HEK293 (cell line): ENCODE measurements around the gene TTC23.

ENCODE experiments used
- CTCF ChIA-PET: fragments of 350-600 bp; formaldehyde crosslinking; extraction: SDS; loops from one replicate; lab custom pipeline; 2021; ENCODE audit warnings: antibody characterized with exemption; lab: Yijun Ruan, JAX
- POLR2A ChIA-PET: fragments of 300-600 bp; formaldehyde crosslinking; extraction: SDS; loops from one replicate; lab custom pipeline; 2020; ENCODE audit warnings: antibody characterized with exemption, inconsistent platforms; lab: Yijun Ruan, JAX
- H3K27ac ChIP-seq: fragments of 200-500 bp; sonication (Bioruptor generic); 2 replicates; pipeline ENCODE4 v1.5.1; 2014; ENCODE audit warnings: low read depth, low read length, control low read depth, inconsistent platforms; ENCODE audit errors: extremely low read depth
- H3K36me3 ChIP-seq, 2 experiments: fragments of 200-500 bp in 1 of 2; sonication (Bioruptor generic) in 1 of 2; 1 replicate in 1 of 2; 2 replicates in 1 of 2; pipeline ENCODE4 v1.5.1; 2014 to 2017; ENCODE audit warnings: inconsistent platforms in 2 of 2, low read length in 2 of 2; ENCODE audit not compliant: control insufficient read depth in 2 of 2, insufficient read depth in 1 of 2
- H3K4me1 ChIP-seq: fragments of 200-500 bp; sonication (Bioruptor generic); 2 replicates; pipeline ENCODE4 v1.5.1; 2014; ENCODE audit warnings: mild to moderate bottlenecking, low read length, inconsistent platforms; ENCODE audit not compliant: control insufficient read depth, insufficient read depth
- H3K4me3 ChIP-seq: 2 replicates; pipeline ENCODE4 v1.5.1; 2011; ENCODE audit warnings: low read depth, mild to moderate bottlenecking, control low read depth, low read length, moderate library complexity
- H3K9me3 ChIP-seq: fragments of 200-500 bp; sonication (Bioruptor generic); 2 replicates; pipeline ENCODE4 v1.5.1; 2014; ENCODE audit warnings: low read depth, low read length, inconsistent platforms; ENCODE audit not compliant: control insufficient read depth, insufficient read depth
- GLI2 ChIP-seq: fragments of 450-650 bp; formaldehyde crosslinking; IDR thresholded peaks from 2 replicates; pipeline ENCODE4; 2017; ENCODE audit warnings: missing biosample characterization, missing genetic modification characterization, low read depth, borderline replicate concordance
- HOXD13 ChIP-seq: sonication (generic); formaldehyde crosslinking; IDR thresholded peaks from 2 replicates; pipeline ENCODE4 v1.8.0; 2022; ENCODE audit warnings: missing genetic modification reagents, borderline replicate concordance
- MEIS1 ChIP-seq: sonication (generic); formaldehyde crosslinking; IDR thresholded peaks from 2 replicates; pipeline ENCODE4 v1.8.1; 2022; ENCODE audit warnings: missing genetic modification reagents, mild to moderate bottlenecking, borderline replicate concordance
- RBAK ChIP-seq: fragments of 450-650 bp; formaldehyde crosslinking; IDR thresholded peaks from 2 replicates; pipeline ENCODE4 v1.5.1; 2016; ENCODE audit warnings: missing biosample characterization, missing genetic modification characterization
- ZBTB20 ChIP-seq: fragments of 450-650 bp; formaldehyde crosslinking; IDR thresholded peaks from 2 replicates; pipeline ENCODE4 v1.5.1; 2016; ENCODE audit warnings: missing biosample characterization, missing genetic modification characterization
- ZBTB48 ChIP-seq: fragments of 450-650 bp; formaldehyde crosslinking; IDR thresholded peaks from 2 replicates; pipeline ENCODE4 v1.5.1; 2016; ENCODE audit warnings: missing biosample characterization, missing genetic modification characterization
- ZNF239 ChIP-seq: fragments of 450-650 bp; formaldehyde crosslinking; IDR thresholded peaks from 2 replicates; pipeline ENCODE4 v1.5.1; 2016; ENCODE audit warnings: missing biosample characterization, missing genetic modification characterization
- ZNF274 ChIP-seq, 2 experiments: fragments of 200-500 bp in 1 of 2; fragments of 450-650 bp in 1 of 2; sonication (Bioruptor generic) in 1 of 2; formaldehyde crosslinking in 1 of 2; IDR thresholded peaks; 2 replicates each; pipeline versions ENCODE4 v1.5.1 to v1.6.1; 2014 to 2016; ENCODE audit warnings: borderline replicate concordance in 1 of 2, inconsistent platforms in 1 of 2, low read length in 1 of 2, missing biosample characterization in 1 of 2, missing genetic modification characterization in 1 of 2
- ZNF423 ChIP-seq: fragments of 450-650 bp; formaldehyde crosslinking; IDR thresholded peaks from 2 replicates; pipeline ENCODE4 v1.5.1; 2016; ENCODE audit warnings: missing biosample characterization, missing genetic modification characterization
- TF ChIP-seq, protein P1 (sequence below): fragments of 450-650 bp; formaldehyde crosslinking; IDR thresholded peaks from 2 replicates; pipeline ENCODE4 v1.5.1; 2017; ENCODE audit warnings: missing biosample characterization, missing genetic modification characterization
- TF ChIP-seq, protein P2 (sequence below): fragments of 450-650 bp; formaldehyde crosslinking; IDR thresholded peaks from 2 replicates; pipeline ENCODE4 v1.5.1; 2016; ENCODE audit warnings: missing biosample characterization, missing genetic modification characterization
- TF ChIP-seq, protein P3 (sequence below): fragments of 450-650 bp; formaldehyde crosslinking; IDR thresholded peaks from 2 replicates; pipeline ENCODE4 v1.5.1; 2016; ENCODE audit warnings: missing biosample characterization, missing genetic modification characterization
- TF ChIP-seq, protein P4 (sequence below): fragments of 450-650 bp; formaldehyde crosslinking; IDR thresholded peaks from 2 replicates; pipeline ENCODE4 v1.5.1; 2016; ENCODE audit warnings: missing biosample characterization, missing genetic modification characterization

TTC23 gene

DNA sequence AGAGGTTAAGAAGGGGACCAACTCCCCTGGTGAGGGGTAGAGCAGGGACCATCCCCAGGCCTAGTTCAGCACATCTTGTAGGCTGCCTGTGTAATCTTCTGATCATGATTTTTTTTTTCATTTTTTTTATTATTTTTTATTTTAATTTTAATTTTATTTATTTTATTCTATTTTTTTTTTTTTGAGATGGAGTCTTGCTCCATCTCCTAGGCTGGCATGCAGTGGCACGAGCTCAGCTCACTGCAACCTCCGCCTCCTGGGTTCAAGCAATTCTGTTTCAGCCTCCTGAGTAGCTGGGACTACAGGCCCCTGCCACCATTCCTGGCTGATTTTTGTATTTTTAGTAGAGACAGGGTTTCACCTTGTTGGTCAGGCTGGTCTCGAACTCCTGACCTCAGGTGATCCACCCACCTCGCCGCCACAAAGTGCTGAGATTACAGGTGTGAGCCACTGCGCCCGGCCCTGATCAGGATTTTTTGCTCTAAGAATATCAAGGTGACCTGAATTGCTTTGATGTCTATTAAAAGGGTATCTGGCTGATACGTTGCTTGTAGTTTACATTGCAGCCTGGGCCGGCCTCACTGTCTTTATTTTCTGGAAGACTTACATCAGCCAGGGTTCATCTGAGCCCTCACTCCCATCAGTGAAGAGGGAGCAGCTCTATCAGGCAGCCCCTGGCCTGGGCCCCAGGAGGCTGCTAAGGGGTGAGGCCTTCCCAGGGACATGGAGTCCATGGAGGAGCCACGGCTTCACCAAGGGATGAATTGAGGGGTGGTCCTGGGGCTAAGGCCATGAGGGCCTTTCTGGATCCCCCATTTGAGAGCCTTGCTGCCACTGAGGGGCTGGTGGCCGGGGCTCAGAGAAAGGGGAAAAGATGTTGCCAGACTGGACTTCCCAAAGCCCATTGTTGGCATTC lies 133.8 kb downstream of the TTC23 start:
- Histone ChIP-seq H3K9me3 (no peaks in the 10 kb centered on the region), H3K4me3 (no peak overlapping the region), H3K4me1 (no peaks in the 10 kb centered on the region), H3K36me3 (peaks cover 9 to 49% of the 10 kb centered on the region in 2 experiments; a peak in 2 of 3 replicates), H3K27ac (no peak overlapping the region)
- ChIA-PET CTCF (interaction anchor here (0.7 to 1.1 kb wide), 2 partner anchors 15 to 172 kb away, joined by 4 read pairs; no protein-coding TSS in a partner anchor), POLR2A (interaction anchor here (0.7 kb wide), 1 partner anchor 93 kb away, joined by 3 read pairs; no protein-coding TSS in a partner anchor)
- TF ChIP-seq ZNF274 (IDR thresholded peaks at IDR 0.05; ENCODE audit: low read length), result no peak
- TF ChIP-seq ZNF274 (tag by site-specific recombination; IDR thresholded peaks at IDR 0.05; ENCODE audit: borderline replicate concordance), result no peak
- no peak for TF ChIP-seq ZBTB48 (tag by site-specific recombination)
- TF ChIP-seq, protein P1, sequence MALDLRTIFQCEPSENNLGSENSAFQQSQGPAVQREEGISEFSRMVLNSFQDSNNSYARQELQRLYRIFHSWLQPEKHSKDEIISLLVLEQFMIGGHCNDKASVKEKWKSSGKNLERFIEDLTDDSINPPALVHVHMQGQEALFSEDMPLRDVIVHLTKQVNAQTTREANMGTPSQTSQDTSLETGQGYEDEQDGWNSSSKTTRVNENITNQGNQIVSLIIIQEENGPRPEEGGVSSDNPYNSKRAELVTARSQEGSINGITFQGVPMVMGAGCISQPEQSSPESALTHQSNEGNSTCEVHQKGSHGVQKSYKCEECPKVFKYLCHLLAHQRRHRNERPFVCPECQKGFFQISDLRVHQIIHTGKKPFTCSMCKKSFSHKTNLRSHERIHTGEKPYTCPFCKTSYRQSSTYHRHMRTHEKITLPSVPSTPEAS (tag by site-specific recombination), result no peak
- no peak for TF ChIP-seq MEIS1
- TF ChIP-seq ZBTB20 (tag by site-specific recombination), result no peak
- TF ChIP-seq, protein P2, sequence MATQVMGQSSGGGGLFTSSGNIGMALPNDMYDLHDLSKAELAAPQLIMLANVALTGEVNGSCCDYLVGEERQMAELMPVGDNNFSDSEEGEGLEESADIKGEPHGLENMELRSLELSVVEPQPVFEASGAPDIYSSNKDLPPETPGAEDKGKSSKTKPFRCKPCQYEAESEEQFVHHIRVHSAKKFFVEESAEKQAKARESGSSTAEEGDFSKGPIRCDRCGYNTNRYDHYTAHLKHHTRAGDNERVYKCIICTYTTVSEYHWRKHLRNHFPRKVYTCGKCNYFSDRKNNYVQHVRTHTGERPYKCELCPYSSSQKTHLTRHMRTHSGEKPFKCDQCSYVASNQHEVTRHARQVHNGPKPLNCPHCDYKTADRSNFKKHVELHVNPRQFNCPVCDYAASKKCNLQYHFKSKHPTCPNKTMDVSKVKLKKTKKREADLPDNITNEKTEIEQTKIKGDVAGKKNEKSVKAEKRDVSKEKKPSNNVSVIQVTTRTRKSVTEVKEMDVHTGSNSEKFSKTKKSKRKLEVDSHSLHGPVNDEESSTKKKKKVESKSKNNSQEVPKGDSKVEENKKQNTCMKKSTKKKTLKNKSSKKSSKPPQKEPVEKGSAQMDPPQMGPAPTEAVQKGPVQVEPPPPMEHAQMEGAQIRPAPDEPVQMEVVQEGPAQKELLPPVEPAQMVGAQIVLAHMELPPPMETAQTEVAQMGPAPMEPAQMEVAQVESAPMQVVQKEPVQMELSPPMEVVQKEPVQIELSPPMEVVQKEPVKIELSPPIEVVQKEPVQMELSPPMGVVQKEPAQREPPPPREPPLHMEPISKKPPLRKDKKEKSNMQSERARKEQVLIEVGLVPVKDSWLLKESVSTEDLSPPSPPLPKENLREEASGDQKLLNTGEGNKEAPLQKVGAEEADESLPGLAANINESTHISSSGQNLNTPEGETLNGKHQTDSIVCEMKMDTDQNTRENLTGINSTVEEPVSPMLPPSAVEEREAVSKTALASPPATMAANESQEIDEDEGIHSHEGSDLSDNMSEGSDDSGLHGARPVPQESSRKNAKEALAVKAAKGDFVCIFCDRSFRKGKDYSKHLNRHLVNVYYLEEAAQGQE (tag by site-specific recombination), result no peak
- no peak for TF ChIP-seq HOXD13 (CRISPR knock-in tag)
- TF ChIP-seq, protein P3, sequence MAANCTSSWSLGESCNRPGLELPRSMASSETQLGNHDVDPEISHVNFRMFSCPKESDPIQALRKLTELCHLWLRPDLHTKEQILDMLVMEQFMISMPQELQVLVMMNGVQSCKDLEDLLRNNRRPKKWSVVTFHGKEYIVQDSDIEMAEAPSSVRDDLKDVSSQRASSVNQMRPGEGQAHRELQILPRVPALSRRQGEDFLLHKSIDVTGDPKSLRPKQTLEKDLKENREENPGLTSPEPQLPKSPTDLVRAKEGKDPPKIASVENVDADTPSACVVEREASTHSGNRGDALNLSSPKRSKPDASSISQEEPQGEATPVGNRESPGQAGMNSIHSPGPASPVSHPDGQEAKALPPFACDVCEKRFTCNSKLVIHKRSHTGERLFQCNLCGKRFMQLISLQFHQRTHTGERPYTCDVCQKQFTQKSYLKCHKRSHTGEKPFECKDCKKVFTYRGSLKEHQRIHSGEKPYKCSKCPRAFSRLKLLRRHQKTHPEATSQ, result no peak
- TF ChIP-seq, protein P4, sequence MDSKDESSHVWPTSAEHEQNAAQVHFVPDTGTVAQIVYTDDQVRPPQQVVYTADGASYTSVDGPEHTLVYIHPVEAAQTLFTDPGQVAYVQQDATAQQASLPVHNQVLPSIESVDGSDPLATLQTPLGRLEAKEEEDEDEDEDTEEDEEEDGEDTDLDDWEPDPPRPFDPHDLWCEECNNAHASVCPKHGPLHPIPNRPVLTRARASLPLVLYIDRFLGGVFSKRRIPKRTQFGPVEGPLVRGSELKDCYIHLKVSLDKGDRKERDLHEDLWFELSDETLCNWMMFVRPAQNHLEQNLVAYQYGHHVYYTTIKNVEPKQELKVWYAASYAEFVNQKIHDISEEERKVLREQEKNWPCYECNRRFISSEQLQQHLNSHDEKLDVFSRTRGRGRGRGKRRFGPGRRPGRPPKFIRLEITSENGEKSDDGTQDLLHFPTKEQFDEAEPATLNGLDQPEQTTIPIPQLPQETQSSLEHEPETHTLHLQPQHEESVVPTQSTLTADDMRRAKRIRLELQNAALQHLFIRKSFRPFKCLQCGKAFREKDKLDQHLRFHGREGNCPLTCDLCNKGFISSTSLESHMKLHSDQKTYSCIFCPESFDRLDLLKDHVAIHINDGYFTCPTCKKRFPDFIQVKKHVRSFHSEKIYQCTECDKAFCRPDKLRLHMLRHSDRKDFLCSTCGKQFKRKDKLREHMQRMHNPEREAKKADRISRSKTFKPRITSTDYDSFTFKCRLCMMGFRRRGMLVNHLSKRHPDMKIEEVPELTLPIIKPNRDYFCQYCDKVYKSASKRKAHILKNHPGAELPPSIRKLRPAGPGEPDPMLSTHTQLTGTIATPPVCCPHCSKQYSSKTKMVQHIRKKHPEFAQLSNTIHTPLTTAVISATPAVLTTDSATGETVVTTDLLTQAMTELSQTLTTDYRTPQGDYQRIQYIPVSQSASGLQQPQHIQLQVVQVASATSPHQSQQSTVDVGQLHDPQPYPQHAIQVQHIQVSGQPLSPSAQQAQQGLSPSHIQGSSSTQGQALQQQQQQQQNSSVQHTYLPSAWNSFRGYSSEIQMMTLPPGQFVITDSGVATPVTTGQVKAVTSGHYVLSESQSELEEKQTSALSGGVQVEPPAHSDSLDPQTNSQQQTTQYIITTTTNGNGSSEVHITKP, result no peak
- TF ChIP-seq GLI2, result no peak
- TF ChIP-seq ZNF423 (tag by site-specific recombination), result no peak
- TF ChIP-seq ZNF239 (tag by site-specific recombination), result no peak
- TF ChIP-seq RBAK (tag by site-specific recombination), result no peak
